CD4-positive, alpha-beta T cell treated with Interleukin-2 at 100 ng/mL for 4 hours (primary cell): ENCODE measurements around the gene WNT3A.

Experiments used
- DNase-seq: peaks from one replicate; pipeline ENCODE4 v3.0.0-alpha.2; 2020; ENCODE audit warnings: low spot score

The WNT3A gene

DNA sequence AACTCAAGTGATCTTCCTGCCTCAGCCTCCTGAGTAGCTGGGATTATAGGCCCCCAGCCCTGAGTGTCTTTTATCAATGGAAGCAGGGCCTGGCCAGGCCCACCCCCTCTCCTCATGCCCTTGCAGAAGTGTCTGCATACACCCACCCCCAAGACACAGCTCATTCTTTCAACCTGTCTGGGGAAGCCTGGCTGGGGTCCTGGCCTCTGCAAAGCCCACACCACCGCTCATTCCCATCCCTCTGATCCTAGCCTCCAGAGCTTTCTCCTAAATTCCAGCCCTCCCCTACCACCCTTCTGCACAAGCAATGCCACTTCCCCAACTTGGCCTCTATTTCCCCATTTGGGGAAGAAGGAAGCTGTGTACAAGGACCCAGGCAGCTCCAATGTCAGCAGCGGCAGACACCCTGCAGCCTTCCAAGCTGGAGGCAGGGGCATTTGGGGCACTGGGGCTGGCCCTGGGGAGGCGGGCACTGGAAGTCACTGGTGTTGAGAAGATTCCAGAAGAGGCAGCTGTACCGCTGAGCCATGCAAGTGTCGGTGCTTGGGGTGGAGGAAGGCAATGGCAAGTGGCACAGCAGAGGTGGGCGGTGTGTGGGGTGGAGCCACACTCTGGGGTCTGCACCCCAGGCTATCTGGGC, 42.0 kb downstream of the WNT3A start:
- DNase-seq = no peak

DNA sequence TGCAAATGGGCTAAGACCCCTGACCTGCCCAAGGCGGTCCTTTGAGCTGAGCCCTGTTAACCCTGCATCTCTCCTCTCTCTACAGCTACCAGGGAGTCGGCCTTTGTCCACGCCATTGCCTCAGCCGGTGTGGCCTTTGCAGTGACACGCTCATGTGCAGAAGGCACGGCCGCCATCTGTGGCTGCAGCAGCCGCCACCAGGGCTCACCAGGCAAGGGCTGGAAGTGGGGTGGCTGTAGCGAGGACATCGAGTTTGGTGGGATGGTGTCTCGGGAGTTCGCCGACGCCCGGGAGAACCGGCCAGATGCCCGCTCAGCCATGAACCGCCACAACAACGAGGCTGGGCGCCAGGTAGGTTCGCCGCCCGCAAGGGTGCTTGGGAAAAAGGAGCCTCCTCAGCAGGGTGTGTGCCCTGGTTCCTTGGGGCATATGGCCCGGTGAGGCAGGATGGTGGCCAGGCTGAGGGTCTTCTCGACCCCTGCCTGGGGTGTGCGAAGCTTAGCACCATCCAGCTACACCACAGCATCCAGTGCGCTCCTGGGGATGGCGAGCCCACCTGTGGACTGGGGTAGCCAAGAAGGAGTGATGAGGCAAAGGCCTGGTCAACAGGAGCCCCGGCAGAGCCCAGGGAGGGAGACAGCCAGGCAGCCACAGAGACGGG, 43.9 kb downstream of the WNT3A start:
- DNase-seq = no peak

- no peak for DNase-seq
Measured at GRCh38 chr1:228058172-228058948, 51.6 kb downstream of the WNT3A start.

DNA sequence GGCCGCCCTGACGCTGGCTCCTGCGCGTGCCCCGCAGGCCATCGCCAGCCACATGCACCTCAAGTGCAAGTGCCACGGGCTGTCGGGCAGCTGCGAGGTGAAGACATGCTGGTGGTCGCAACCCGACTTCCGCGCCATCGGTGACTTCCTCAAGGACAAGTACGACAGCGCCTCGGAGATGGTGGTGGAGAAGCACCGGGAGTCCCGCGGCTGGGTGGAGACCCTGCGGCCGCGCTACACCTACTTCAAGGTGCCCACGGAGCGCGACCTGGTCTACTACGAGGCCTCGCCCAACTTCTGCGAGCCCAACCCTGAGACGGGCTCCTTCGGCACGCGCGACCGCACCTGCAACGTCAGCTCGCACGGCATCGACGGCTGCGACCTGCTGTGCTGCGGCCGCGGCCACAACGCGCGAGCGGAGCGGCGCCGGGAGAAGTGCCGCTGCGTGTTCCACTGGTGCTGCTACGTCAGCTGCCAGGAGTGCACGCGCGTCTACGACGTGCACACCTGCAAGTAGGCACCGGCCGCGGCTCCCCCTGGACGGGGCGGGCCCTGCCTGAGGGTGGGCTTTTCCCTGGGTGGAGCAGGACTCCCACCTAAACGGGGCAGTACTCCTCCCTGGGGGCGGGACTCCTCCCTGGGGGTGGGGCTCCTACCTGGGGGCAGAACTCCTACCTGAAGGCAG, 52.3 kb downstream of the WNT3A start:
- peak; percentile 46 for DNase-seq

- peak; percentile 78 for DNase-seq
Measured at GRCh38 chr1:228059634-228060457, 53.0 kb downstream of the WNT3A start.

- no peak for DNase-seq
Measured at GRCh38 chr1:228060458-228061190, 53.8 kb downstream of the WNT3A start.

DNA sequence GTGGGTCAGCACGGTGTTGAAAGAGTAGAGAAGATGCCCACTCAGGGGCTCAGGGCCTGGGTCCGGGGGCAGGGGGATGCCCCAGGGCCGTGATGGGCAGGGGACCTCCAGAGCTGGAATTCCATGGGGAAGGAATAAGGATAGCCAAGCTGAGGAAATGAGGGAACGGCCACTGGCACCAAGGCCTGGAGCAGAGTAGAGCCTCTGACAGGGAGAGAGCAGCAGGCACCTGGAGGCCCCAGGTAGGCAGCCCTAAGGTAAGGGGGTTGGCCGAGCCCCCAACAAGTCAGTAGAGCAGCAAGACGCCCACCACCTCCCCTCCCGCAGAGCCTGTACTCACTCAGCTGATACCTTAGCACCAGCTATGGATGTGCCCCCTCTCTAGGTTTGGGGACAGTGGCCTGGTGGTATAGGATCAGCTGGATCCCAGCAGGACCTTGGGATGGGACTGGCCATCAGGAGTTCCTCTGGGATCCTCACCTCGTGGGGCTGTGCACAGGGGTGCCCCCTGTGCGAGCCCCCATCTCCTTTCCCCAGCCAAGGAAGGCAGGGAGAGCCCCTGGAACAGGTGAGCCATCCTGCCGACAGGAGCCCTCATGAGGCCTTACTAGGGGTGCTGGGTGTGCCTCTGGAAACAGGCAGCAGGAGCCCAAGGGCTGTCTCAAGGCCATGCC, 54.8 kb downstream of the WNT3A start:
- DNase-seq = no peak

DNA sequence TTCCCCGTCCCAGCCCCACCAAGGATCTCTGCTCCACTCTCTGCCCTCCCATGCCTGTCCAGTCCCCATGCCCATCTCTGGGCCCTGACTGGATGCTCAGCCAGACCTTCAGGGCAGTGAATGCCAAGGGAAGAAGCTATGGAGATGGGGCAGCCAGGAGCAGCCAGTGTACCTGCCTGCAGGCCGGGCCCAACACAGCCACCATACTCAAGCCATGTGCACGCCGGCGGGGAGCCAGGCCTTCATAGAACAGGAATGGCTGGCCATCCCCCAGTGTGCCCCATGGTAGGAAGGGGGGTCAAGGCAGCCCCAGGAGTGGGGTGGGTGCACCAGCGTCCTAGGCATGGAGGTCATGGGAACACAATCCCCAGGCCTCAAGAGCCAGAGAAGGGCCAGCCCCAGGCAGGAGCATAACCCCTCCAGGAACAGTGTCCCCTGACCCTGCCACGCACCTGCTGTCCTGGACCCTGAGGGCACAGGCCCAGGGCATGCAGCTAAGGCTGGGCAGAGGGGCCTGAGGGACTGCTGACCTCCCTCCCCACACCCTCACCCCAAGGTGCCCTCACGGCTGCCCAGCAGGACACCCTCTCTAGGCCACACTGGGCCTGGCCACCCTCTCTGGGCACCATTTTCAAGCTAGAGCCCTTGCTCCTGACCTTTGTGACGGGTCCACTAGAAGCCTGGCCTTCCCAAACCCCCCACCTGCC, 55.4 kb downstream of the WNT3A start:
- DNase-seq = no peak

- no peak for DNase-seq
Measured at GRCh38 chr1:228062812-228063211, 56.0 kb downstream of the WNT3A start.

DNA sequence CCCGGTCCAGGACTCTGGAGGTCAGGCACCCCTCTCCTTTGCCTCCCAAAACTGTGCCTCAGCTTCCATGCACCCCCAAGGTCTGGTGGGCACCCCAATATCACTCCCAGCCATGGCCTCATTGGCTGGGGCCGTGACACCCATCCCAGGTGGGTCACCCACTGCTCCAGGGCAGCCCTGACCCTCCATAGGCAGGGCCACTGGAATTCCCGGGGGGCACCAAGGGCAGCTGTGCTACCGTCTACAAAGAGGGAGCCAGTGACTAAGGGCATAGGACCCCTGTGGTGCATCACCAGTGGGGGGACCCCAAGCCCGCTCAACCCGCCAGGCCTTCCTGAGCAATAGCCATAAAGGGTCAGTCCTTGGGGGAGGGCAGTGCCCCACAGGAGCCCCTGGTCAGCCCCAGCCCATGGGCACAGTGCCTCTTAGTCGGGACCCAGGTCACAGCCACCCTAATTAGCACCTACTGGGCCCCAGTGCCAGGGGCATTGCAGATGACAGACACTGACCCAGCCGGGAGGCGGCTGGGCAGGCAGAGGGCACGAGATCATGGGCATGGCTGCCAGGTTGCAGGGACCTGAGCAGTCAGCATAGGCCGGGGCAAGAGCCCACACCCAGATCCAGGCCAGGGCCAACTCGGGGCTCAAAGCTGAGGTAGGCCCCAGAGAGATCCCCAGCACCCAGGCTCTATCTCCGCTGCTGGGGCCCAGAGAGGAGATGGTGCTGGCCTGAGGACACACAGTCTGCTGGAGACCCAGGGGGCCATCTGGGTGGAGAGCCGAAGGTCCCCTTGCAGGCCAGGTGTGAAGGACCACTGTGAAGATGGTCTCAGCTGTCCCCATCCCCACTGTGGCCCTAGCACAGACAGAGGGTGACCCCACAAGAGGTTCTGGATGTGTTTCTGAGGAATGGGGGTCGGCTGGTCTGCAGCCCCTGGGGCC, 56.7 kb downstream of the WNT3A start:
- no peak for DNase-seq

GRCh38 chr1:228064296-228064695, 57.5 kb downstream of the WNT3A start:
- DNase-seq = no peak

DNA sequence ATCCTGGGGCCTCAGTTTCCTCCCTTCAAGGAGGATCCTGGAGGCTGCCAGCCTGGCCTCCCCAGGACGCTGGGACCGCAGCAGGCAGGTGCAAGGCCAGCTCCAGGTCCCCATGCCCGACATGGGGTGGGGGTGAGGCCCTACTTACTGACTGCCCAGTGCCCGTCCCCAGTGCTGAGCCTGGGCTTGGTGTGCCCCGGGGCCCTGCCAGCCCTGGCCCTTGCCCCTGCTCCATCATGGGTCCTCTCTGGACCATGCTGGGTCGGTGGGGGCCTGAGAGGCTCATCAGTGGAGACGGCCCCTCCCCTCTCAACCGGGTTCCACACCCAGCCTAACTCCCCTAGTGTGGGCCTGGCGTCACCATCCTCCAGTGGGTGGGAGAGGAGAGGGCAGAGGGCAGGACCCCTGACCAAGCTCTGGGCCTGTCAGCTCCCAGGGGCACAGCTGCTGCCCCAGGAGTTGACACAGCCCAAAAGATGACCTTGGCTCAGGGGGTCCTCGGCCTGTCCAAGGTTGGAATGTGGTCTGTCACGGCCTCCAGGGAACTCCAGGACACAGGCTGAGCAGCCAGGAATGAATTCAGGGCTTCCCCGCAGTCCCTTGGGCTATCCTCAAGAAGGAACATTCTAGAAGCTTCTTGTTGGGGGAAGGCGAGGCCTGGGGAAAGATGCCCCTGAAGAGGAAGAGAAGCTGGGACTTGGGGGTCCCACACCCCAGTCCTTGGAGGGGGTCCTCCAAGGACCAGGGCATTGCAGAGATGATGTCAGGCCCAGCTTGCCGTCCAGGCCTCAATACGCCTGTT, 58.1 kb downstream of the WNT3A start:
- no peak for DNase-seq

DNA sequence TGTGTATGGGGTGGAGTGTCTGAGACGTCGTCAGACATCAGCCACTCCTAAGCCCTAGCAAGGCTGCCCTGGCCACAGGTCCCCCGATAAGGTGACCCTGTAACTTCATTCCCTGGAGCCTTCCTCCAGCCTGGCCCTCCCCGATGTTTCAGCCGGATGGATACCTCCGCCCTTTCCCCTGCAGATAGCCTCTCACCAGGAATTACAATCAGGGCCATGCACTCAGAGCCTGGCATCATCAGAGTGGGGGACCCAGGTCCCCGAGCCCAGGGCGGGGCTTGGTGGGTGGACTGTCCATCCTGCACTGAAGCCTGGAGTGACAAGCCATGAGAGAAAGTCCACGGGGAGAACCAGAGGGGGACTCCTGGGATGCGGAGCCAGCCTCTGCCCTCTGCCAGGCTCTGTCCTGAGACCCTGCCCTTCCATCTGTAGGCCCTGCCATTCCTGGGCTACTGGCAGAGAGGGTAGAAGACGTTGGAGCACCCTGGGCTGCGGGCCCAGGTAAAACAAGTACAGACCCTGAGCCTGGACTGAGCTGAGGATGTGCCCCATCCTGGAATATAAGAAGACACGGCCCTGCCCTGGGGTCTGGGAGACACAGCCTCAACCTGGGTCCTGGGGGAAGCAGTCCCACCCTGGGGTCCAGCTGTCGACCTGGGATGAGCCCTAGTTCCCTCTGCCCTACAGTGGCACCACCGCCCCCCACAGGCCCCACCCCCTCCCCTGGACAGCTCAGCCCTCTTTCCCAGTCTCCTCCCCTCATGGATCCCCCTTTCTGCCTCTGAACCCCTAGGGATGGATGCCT, 58.9 kb downstream of the WNT3A start:
- DNase-seq = no peak

DNA sequence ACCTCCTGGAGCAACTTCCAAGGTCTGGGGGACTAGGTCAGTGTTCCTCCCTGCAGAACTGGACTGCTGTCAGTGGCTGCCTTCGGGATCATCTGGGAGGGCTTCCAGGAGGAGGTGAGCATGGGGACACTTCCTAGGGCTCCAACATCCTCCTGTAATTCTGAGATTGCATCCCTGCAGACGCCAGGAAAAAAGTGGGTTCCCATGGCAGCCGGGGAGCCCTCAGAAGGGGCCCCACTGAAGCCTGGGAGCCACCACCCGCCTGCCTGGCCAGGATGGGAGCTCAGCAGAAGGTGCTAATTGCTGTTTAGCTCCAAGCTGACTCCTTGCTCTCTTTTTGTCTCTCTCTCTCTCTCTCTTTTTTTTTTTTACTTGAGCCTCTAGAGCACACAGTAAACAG, 59.6 kb downstream of the WNT3A start:
- DNase-seq = no peak

- DNase-seq = no peak
Measured at GRCh38 chr1:228066891-228067654, 60.3 kb downstream of the WNT3A start.

DNA sequence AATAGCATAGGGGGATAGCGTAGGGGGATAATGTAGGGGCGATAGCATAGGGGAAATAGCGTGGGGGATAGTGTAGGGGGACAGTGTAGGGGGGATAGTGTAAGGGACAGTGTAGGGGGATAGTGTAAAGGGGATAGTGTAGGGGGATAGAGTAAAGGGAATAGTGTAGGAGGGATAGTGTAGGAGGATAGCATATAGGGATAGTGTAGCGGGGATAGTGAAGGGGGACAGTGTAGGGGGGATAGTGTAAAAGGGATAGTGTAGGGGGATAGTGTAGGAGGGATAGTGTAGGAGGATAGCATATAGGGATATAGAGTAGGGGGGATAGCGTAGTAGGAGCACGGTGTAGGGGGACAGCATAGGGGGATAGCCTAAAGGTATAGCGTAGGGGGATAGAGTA, 61.6 kb downstream of the WNT3A start:
- DNase-seq = no peak
